NB4 (cell line): Measurements from ENCODE around the gene MMP23B.

ENCODE experiments used
- MYC ChIP-seq: IDR thresholded peaks from 2 replicates; pipeline ENCODE4 v1.6.1; 2011; ENCODE audit warnings: low read depth, low read length
- TF ChIP-seq, protein P1 (sequence below): IDR thresholded peaks from one replicate; pipeline ENCODE4 v1.5.1; 2012; ENCODE audit warnings: low read depth, low read length

DNA sequence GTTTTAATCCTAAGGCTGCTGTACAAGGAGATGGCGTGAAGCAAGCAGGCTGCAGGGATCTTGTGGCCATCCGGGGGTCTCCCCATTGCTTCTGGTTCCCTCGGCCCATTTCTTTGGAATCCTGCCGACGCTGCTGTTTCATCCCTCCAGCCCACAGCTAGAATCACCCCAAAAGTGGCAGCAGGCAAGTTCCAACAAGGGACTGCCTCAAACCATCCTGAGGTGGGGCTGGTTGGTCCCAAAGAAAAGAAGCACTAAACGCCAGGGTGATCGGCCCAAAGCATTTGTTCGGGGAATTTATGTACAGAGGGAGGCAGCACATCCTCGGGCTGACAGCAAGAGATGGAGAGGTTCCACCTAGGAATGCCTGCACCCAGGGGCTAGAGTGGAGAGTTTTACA is 21.2 kb upstream of the MMP23B start:
- TF ChIP-seq, protein P1, sequence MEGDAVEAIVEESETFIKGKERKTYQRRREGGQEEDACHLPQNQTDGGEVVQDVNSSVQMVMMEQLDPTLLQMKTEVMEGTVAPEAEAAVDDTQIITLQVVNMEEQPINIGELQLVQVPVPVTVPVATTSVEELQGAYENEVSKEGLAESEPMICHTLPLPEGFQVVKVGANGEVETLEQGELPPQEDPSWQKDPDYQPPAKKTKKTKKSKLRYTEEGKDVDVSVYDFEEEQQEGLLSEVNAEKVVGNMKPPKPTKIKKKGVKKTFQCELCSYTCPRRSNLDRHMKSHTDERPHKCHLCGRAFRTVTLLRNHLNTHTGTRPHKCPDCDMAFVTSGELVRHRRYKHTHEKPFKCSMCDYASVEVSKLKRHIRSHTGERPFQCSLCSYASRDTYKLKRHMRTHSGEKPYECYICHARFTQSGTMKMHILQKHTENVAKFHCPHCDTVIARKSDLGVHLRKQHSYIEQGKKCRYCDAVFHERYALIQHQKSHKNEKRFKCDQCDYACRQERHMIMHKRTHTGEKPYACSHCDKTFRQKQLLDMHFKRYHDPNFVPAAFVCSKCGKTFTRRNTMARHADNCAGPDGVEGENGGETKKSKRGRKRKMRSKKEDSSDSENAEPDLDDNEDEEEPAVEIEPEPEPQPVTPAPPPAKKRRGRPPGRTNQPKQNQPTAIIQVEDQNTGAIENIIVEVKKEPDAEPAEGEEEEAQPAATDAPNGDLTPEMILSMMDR: no peak
- no peak for TF ChIP-seq MYC
